HG03045 (cell line): ENCODE data around the gene CD164L2.
A peak's percentile ranks its signal among the peaks of the same experiment; 100 is the strongest.
"Not testable (repeated sequence)": the region's sequence is repeated elsewhere in the genome, so short reads cannot be mapped to it uniquely, and the experiment has no call there.

Source experiments
- ATAC-seq: cut with Tn5 transposase; IDR thresholded peaks from one replicate; pipeline ENCODE4 v1.9.1; 2021; ENCODE audit warnings: mild to moderate bottlenecking, moderate library complexity; ENCODE audit not compliant: unreplicated experiment

The CD164L2 gene

DNA sequence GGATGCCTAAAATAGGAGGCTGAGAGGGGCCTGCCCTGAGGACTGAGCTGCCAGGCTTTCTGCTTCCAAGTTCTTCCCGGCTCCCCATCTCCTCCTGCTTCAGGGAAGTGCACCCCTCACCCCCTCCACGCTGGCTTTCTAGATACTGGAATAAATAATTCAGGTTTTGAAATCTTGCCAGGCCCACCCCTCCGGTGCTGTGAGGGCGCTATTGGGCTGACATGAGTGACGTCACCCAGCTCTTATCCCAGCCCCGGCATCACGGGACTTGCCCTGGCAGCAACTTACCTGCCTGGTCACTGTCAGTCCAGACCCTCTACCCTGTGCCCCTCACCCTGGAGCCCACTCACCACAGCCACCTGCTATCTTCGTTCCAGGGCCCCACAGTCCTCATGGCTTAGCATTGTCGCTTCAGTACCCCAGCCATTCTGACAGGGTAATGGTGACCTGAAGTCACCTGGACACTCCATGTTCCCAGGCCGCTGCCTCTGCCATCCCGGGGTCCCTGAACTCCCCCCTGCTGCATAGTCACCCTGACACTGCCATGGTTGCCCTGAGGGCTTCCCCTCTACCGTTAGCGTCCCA, 8.5 kb upstream of the CD164L2 start:
- no peak for ATAC-seq

DNA sequence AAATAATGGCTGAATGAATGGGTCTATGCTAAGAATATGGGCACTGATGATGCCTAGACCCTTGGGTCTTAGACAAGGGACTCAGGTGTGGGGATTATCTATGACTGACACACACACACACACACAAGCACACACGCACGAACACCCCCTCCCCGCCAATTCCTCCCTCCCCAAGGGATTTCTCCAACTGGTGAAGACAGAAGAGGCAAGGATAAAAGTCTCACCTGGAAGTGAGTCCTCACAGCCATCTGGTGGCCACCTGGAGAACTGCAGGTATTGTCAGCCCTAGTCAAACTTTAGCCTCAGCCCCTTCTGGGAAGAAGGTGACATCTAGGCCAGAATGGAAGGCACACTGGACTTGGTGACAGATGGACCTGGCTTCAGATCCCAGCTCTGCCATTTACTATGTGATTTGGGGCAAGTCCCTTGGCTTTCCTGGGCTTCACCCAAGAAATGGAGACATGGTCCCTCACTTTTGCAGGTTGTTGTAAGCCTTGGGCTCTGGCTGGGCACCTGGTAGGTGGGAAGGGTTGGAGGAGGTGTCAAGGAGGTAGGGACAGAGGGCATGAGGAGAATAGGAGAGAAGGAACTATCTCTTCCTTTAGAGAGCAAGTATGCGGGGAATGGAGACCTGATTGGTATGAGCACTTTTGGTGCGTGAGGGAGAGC, 5.3 kb upstream of the CD164L2 start:
- no peak for ATAC-seq

DNA sequence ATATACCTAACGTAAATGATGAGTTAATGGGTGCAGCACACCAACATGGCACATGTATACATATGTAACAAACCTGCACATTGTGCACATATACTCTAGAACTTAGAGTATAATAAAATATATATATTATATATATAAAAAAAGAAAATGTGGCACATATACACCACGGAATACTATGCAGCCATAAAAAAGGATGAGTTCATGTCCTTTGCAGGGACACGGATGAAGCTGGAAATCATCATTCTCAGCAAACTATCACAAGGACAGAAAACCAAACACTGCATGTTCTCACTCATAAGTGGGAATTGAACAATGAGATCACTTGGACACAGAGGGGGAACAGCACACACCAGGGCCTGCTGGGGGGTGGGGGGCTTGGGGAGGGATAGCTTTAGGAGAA, 1.7 kb upstream of the CD164L2 start:
- not testable (repeated sequence) for ATAC-seq

DNA sequence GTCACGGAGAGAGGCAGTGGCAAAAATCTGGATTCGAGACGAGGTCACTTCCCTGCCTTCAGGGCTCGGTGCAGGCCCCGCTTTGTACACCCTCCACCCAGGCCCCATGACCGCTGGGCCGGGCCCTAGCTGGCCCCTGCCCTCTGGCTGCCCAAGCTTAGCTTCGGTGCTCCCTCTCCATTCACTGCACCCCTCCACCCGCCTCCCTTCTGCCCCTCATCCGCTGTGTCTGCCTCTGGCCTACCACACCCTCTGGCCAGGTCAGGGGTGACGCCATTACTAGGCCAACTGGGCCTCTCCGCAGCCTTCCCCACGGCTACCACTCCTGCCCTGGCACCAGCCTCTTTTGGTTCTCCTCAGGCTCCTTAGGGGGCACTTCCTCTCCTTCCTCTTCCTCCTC, 528 bp upstream of the CD164L2 start:
- no peak for ATAC-seq

DNA sequence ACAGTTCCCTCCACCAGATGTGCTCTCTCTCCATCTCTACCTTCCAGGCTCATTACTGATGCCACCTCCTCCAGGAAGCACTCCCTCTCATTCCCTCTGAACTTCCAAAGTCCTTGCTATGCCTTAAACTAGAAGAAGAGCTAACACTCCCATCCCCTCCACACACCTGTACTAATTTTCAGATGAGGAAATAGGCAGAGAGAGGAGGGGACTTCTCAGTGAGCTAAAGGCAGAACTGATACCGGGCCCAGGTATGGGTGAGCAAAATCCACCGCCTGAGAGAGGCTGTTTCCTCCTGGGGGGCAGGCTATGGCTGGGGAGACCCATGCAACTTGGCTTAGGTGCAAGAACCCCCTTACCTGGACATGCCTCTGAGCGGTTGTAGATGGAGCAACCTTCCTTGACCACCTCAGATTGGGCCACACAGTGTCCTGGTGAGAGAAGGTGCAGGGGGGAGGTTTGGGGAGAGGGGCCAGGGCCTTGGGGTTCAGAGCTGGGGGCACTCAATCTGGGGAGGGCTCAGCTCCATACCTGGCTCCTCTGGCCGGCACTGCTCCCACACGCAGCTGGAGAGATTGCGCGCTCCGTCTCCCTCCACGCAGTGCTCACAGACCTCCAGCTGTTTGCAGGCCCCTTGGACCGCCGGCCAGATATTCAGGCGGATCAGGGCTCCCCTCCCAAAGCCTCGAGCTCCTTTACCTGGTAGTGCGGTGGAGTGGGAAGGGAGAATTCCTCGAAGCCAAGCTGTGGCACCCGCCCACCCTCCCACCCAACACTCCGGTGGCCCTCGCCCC, 967 bp downstream of the CD164L2 start:
- ATAC-seq = no peak

DNA sequence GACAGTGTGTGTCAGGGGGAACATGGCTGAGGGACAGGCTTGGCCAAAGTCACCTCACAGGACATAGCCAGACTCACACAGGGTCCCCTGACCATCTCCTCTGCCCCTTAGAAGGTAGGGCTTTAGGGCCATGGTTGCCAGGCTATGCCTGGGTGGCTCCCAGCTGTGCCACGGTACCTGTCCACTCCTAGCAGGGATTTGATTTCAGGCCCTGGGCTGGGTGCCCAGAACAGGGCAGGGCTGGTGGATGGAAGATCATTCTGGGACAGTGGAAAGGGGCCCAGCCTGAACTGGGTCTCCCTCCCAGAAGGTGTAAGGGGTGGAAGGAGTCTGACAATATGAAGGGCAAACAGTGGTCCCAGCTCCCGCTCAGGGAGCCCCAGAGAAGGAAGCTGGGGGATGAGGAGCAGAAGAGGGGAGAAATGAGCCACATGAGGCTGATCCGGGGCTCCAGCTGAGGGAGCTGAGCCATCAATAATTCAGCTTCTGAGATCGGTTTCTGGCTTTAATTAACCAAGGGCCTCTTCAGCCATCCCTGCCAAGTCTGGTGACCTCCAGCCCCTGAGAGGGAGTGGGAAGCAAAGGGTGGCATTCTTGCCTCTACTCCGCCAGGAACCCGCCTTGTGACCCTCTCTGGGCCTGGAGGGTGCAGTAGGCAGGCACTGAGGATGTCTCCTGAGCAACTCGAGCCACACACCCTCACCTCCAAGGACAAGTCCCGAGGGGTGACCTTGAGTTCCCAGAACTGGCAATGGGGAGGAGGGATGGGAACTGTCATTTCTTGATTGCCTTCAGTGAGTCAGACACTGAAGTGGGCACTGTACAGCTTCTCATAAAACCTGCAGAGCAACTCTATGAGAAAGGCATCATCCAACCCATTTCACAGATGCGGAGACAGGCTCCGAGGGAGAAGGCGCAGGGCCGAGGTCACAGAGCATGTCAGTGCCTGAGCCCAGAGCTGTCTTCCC, 2.1 kb downstream of the CD164L2 start:
- ATAC-seq = no peak

DNA sequence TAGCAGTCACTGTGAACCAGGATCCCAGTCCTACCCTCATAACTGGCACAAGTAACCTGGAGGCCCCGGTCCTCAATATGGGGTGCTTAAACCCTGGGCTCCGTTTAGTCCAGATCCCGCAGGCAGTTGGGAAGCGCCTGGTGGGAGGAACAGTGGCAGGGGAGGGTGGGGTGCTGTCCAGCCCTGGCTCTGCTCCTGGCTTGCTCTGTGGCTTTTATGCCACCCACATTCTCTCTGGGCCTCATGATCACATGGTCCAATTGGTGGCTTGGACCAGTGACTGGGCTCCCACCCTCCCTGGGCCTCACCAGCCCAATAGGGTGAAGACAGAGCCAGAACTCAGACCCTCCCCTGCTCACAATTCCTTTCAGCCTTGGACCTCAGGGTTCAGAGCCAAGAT, 2.9 kb downstream of the CD164L2 start:
- ATAC-seq = no peak

DNA sequence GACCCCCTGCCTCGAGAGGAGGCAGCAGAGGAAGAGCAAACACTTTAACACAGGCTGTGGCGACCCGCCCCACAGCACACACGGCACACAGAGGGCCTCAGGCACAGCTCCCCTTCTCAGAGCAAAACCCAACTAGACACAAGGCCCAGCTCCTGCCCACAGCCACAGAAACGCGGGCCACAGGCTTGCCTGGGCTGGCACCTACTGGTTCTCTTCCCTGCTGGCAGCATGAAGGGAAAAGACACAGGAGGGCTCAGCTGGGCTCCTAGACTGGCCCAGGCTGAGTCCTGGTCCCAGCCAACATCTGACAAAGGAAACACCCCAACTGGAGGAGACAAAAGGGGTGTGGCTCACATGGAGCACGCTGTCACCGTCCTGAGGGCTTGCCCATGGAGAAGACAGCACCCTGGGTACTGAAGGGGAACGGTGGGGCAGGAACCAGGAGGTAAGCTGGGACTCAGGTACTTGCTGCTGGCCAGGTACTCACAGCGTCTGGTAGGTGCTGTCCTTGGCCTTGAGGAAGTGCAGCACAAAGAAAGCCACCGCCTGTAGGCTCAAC, 3.5 kb downstream of the CD164L2 start:
- ATAC-seq = no peak

DNA sequence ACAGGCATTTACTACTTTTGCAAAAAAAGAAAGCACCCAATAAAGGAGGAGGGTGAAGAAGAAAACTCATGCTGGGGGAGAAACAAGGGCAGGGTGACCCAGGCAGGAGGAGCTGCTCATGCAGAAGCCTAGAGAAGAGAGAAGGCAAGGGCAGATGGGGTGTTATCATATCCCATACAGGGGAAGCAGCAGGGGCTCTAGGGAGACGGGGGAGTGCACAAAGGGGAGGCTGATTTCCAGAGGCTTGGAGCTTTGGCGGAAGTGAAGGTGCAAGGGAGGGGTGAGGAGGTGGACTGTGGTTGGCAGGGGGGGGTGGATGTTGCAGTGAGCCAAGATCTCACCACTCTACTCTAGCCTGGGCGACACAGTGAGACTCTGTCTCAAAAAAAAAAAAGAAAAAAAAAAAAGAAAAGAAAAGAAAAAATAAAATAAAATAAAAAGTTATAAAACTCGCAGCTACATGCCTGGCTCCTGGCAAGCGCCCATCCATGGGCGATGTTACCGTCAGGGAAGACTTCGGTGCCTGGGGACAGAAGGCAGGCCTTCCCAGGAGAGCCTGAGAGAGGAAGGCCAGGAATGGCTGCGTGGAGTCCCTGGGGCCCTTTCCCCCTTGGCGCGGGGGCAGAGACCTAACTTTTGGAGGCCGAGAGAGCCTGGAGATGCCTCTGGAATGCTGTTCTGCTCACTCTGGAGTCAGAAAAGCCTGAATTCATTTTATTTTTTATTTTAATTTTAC, 5.2 kb downstream of the CD164L2 start:
- no peak for ATAC-seq

DNA sequence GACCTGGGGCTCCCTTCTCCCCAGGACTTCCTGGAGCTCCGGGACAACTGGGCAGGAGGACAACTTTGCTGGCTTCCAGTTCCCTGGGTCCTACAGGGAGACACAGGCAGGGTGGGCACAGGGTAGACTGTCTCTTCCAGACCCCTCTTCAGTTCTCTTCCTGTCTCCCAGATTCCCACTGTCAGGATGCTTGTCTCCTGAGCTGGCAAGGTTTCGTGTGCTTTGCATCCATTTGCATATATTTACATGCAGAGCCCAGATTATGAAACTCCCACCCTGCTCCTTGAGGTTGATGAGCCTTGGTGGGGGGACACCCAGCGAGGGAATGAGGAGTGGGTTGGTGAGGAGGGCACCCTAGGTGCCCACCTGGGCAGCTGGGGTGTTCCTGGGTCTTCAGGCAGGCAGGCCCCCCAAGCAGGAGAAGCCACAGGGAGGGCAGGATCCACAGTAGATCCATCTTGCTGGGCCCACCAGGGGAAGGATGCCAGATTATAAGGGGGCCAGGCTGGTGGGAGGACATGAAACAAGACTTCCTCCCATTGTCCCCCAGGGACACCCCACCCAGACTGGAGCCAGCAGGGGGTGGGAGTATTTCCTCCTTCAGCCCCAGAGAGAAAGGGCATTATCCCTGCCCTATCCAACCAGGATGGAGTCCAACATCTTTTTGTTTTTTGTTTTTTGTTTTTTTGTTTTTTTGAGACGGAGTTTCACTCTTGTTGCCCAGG, 8.6 kb downstream of the CD164L2 start, which contains the start of gene FCN3:
TSS of gene FCN3 (minus strand) at position 463 of the 725 bp plus-strand sequence. CDS start at position 457, 6 bp downstream.
- ATAC-seq = no peak

DNA sequence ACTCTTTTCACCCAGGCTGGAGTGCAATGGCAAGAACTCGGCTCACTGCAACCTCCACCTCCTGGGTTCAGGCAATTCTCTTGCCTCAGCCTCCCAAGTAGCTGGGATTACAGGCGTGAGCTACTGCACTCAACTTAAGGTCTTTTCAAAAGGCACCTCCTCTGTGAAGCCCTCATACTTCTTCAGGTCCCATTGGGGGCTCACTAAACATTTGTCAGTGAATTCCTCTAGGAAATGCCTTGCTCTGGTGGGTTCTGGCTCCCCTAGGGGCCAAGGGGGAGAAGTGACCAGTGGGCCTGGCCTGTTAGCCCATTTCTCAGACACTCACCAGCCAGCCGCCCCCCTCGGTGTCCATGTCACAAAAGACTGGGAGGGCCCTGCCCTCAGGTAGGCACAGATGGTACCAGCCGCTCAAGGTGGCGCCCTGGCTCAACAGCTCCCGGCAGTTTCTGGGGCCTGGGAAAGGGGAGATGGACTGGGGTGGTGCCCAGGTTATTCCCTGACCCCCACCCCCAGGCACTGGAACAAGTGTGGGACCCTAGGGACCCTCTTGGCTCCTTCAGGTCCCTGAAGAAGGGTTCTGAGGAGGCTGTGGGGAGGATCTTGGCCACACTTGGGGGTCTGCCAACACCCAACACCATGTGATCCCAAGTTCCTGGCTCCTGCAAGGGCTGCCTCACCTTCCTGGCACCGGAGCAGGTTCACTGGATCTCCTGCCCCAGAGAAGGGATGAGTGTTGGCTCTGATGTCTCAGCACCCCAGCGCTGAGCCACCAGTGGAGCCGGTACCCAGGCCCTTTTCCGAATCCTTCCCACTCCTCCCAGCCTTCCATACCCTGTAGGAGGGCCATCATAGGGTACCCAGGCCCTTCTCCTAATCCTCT, 10.1 kb downstream of the CD164L2 start:
- ATAC-seq = no peak

DNA sequence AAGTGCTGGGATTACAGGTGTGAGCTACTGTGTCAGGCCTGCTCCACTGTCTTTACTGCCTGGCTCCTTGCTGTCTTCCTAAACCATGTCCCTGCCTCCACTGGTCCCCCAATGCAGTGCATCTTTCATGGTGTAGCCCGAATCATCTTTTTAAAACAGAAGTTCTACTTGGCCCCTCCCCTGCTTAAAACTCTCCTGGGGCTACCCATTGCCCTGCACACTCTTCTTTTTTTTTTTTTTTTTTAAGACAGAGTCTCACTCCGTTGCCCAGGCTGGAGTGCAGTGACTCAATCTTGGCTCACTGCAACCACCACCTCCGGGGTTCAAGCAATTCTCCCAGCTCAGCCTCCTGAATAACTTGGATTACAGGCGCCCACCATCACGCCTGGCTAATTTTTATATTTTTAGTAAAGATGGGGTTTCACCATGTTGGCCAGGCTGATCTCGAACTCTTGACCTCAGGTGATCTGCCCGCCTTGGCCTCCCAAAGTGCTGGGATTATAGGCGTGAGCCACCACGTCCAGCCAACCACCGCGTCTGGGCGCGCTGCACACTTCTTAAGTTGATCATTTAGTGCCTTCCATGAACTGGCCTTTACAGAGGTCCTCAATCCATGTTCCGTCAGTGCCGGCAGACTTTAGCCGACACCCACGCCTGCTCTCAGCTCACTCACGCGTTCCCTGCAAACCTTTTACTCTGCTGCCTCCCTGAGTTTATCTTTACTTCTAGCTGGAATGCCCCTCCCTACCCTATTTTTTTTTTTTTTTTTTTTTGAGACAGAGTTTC, 10.9 kb downstream of the CD164L2 start:
- no peak for ATAC-seq

DNA sequence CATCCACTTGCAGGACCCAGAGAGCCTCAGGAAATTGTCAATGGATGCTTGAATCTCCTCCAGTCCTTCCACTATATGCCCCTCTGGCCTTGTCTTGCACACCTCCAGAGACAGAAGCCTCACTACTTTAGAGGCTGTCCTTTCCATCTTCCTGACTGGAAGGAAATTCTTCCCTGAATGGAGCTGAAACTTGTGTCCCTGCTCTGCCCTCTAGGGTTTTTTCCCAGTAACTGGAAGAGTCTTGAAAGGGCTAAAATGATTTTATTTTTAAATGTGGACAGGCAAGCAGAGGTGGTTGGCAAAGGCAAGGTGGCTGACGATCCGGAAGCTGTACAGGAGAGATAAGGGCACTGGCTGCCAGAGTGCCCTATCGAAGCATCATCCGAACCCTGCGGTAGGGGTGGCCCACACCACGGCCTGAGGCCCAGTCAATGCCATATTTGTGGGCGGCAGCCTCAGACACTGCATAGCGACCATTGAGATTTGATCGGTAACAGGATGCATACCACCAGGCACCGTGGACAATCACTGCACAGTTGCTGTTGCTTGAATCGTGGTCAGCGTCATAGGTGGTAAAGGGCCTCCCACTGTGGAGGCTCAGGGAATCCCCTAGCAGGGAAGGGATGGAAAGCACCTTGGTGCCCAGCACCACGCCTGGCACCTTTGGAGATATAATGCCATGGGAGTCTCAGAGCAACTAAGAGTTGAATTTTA, 14.1 kb downstream of the CD164L2 start:
- ATAC-seq = no peak

DNA sequence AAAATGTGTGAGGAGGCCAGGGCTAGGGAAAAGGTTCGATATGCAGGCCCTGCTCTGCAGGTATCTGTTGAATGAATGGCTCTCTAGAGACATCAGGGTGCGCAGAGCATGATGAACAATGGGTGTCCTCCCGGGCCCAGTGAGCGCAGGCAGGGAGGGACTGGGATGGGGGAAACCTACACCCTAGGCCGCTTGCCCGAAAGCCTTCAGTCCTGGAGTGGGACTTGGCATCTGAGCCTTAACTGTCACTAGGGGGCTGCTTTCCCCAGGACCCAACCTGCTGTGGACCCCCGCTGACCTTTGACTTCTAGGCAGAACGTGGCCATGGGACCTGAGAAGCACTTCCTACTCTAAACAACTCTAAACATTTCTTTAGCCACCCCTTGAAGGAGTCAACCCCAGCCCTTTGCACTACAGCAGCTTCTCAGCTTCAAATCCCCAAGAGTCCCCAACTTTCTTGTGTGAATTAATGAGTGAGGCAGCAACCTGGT, 15.9 kb downstream of the CD164L2 start:
- ATAC-seq = no peak

DNA sequence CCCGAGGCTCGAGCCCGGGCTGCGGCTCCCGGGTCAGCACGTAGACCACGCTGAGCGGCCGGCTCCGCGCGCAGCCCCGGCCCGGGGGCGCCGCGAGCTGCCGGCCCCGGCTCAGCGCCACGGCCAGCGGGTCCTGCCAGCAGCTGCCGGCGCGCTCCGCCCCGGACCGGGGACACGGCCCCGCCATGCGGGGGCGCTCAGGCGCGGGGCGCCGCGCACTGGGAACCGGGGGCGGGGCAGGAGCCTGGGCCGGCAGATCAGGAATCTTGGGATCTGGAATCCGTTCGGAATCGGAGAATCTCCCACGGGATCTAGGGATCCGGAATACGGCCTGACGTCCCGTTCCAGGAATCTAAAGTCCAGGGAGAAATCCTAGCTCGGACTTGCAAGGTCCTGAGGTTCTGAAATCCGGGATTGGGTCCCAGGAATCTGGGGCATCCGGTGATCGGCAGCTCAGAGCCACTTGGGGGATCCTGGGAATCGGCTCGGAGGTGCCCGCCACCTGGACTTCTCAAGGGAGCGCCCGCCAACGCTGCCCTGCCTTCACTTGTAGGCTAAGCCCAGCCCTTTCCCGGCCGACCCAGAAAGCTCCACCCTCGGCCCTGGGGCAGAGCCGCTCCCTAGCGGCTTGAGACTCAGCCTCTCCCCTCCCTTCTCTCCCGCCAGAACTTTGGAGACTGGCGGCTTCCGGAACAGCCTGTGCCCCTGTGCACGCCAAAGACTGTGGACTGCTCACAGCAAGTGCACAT, 16.5 kb downstream of the CD164L2 start, which contains the start of gene MAP3K6:
TSS of gene MAP3K6 (minus strand) at position 551 of the 749 bp plus-strand sequence. CDS start at position 187, 364 bp downstream.
- ATAC-seq = peak; percentile 43

DNA sequence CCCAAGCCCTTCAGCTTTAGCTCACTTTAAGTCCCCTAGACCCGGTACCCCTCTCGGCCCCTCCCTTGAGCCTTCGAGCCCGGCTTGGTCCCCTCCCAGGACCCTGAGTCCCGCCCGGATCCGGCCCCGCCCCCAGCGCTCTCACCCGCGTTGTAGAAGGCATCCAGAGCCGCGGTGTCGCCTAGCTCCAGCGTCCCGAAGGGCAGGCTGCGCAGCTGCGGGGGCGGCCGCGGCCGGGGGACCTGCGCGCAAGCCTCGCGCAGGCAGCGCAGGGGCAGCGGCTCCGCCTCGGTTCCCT, 17.1 kb downstream of the CD164L2 start:
- peak; percentile 35 for ATAC-seq
